ENCODE results near the gene CSNK2A3. TPM values are rescaled to one million over a fixed set of nuclear protein-coding genes. Genes with fewer than 3 reads are reported as not detected.

CSNK2A3 gene
- total RNA-seq, 1 donor from 2014 or later: 1.6 TPM

DNA sequence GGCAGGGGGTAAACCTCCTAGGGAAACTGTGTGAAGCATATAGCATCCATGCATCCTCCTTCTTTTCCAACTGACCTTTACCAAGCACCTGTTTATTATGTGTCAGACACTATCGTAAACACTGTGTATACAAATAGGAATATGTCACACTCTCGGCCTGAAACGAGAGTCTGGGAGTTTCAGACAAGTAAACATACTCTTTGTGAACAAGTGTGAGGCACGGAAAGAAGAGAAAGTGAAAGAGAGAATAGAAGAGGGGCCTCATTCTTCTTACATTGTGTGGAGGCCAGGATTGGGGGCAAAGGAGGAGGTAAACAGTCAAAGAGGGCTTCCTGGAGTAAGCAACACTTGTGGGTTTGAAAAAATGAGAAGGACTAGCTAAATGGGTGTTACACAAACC lies 16.4 kb downstream of the CSNK2A3 start:
- no peak for DNase-seq (ENCODE audit: low spot score)

- no peak for DNase-seq (ENCODE audit: low spot score)
These were observed 18.0 kb downstream of the CSNK2A3 start for GRCh38 chr11:11335043-11335442.

GRCh38 chr11:11334607-11335006 lies 18.4 kb downstream of the CSNK2A3 start:
- DNase-seq (ENCODE audit: low spot score): no peak

DNA sequence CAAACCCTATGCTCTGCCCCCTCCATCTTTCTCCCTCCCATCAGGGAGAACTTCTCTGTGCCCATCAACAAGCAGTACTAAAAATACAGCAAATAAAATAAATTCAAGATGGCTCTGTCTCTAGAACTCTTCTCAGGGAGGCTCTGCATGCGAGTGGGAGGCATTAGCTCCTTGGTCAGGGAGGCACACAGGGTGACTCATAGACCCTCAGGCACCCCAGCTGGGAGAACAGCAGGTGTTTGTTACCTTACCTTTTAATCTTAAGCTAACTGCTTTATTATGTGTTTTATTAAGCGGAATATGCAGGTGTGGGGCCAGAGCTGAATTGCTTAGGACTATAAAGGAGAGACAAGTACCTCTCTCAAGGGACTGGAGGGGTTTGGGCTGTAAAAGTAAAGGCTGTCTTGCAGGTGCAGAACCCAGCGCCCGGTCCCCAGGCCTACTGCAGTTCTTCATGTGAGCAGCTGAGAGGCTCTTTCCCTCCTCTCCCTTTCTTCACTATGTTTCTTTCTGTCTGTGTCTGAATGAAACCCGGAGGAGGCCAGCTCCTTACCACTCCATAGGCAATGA lies 20.8 kb downstream of the CSNK2A3 start:
- no peak for DNase-seq (ENCODE audit: low spot score)

GRCh38 chr11:11329062-11329806 lies 23.8 kb downstream of the CSNK2A3 start:
- no peak for DNase-seq (ENCODE audit: low spot score)

- DNase-seq (ENCODE audit: low spot score): no peak
These were observed 29.0 kb downstream of the CSNK2A3 start for GRCh38 chr11:11324090-11324489.

DNA sequence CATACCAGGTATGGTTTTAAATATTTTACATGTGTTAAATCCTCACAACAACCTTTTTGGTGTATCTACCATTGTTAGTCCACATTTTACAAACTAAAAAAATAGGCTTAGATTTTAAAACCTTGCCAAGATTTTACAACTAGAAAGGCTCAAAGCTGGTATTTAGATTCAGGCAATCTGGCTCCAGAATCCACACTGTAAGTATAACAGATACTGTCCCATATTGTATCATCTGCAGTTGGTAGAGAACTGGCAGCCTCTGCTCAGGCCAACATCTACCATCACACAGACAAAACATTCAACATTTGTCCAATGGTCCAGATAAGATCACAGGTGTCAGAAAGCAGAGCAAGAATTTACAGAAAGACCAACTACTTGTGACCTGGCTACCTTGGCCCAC lies 30.9 kb downstream of the CSNK2A3 start:
- no peak for DNase-seq (ENCODE audit: low spot score)

DNA sequence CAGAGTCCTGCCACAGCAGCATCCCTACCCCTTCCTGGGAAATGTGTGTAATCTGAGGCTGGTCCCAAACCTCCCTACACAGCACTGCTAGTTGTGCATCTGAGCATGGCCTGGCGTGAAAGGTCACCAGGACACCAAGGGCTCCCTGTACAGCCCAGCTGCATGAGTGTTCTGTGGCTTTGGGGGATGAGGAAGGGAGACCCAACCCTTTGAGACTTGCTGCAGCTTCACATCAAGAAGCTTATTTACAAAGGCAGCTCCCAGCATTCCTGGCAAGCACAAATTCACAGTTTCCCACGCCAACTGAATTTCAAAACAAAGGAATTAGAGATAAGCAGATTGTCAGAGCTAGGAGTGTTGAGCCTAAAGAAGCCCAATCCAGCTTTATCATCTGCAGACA lies 32.2 kb downstream of the CSNK2A3 start:
- no peak for DNase-seq (ENCODE audit: low spot score)

- no peak for DNase-seq (ENCODE audit: low spot score)
These were observed 34.1 kb downstream of the CSNK2A3 start for GRCh38 chr11:11318961-11319360.

- DNase-seq (ENCODE audit: low spot score): no peak
These were observed 34.6 kb downstream of the CSNK2A3 start for GRCh38 chr11:11318461-11318860.

- DNase-seq (ENCODE audit: low spot score): no peak
These were observed 36.3 kb downstream of the CSNK2A3 start for GRCh38 chr11:11316651-11317230.

DNA sequence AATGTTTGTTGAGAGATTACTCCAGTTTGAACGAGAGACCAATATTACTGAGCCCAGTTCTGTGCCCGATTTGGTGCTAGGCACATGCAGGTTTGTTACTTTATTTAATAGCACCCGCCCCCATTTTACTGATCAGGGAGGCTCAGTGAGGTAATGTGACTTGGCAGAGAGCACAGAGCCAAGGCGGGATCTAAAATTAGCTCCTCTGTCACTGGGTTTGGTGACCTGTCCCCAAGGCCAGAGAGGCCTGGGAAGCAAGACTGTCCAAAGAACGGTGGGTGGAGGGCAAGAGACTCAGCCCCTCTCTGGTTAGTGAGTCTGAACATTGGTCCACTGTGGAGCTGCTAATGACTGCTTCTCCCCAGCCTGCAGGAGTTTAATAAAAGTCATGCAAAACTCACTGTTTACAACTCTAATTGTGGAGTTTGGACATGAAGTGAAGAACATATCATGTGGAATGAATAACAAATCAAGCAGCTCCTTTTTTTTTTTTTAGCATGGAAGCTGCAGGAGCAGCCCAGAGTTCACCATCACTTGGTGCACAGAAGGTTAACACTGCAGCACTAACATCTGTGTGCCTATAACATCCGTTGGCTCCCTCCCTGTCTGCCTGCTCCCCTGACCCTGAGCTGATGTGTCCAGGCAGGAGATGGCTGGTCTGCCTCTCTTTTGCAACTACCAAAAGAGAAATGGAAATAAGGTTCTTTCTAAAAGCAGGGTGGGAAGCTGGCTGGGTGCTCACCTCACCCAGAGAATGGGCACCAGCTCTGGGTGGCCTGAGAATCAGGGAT lies 39.0 kb downstream of the CSNK2A3 start:
- DNase-seq (ENCODE audit: low spot score): no peak

- DNase-seq (ENCODE audit: low spot score): peak; percentile 34
These were observed 39.6 kb downstream of the CSNK2A3 start for GRCh38 chr11:11313426-11313825.

DNA sequence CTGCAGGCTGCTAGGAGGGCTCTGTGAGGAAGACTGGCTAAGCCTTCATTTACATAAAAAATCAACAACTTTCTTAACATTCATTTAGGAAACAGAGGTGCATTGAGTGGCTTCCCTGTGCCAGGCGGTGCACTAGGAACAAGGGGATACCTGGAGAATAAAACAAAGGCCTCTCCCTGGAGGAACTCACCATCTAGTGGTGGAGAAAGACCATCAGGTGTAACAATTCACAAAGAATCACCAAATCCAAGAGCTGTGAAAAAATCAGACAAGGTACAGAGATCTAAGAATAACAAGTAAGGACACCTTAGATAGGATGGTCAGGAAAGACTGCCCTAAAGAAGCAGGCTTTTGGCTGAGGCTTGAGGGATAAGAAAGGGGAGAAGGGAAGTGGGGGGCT lies 40.3 kb downstream of the CSNK2A3 start:
- no peak for DNase-seq (ENCODE audit: low spot score)

DNA sequence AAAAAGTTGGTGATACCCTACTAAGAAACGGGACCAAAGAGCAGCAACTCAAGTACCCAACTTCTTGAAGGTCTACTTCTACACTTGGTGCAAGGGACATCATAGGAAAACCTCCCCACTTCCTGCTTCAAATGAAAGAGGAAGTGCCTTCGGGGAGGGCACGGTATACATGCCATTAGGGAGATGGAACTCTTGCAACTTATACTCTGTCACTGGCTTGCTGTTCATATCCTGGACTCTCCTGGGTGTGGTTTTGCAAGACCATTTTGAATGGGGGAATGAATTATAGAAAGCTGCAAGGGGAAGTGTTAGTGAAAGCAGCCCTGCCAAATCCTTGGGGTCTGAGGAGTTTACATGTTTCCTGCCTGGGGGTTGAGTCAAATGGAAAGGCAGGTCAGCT lies 41.9 kb downstream of the CSNK2A3 start:
- DNase-seq (ENCODE audit: low spot score): no peak

DNA sequence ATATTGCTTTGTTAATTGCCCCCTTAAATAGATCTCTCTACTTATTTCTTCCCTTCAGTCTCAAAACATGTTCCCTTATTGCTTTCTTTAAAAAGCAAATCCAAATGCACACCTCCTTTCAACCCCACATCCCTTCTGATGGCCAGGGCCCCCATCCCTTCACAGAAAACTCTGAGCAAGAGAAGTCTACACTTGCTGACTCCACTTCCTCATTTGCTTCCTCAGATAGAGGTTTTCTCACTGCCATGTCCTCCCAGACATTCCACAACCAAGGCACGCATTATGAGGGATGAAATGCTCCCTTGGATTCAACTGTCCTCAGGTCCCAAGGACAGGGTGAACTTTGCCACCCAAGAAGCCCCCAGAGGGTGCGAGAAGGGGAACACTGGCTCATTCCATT lies 43.1 kb downstream of the CSNK2A3 start:
- DNase-seq (ENCODE audit: low spot score): no peak

DNA sequence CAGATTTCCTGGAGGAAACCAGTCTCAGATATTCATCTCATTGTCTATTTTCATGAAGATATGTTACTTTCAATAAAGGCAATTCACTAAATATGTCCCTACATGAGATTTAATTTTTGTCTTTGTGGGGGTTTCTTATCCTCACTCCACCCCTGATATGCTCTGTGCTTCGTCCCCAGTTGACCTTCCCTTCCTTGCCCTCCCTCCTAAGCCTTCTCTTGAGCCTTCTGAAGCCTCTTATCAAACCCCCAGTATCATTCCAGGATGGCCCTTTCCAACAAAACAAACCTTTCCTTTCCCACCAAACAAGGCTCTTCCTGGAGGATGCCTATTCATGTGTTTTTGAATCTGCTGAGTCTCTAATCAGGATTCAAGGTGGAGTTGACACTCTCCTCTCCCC lies 44.8 kb downstream of the CSNK2A3 start:
- DNase-seq (ENCODE audit: low spot score): no peak

DNA sequence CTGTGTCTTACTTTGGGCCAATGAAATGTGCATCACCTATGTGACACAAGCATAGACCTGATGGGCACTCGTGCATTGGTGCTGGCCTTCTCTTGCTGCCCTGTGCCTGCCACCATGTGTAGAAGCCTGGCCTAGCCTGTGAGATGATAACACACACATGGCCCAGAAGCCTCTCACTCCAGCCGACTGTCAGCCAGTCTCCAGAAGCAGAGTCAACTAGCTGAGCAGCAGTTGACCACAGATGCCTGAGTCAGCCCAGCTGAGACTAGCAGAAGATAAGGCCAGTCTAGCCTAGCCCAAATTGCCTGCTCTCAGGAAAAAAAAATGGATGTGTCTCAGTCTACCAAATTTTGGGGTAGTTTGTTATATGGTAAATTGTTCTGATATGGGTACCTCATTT lies 46.2 kb downstream of the CSNK2A3 start:
- no peak for DNase-seq (ENCODE audit: low spot score)

DNA sequence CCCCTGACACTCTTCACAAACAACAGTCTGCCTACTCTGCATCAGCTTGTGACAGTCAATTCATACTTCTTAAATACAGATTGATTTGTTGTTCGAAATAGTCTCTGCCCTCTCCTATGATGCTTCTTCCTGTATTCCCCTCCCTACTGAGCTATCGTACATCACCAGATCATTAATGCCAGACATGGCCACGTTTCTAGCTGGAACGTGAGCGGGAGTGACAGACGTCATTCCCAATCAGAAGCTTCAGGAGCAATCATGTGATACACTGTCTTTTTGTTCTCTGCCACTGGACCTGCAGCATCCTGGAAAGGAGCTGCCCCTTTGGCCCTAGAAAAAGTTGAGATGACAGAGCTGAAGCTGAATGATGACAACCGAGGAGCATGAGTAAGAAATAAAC lies 48.5 kb downstream of the CSNK2A3 start:
- DNase-seq (ENCODE audit: low spot score): no peak

DNA sequence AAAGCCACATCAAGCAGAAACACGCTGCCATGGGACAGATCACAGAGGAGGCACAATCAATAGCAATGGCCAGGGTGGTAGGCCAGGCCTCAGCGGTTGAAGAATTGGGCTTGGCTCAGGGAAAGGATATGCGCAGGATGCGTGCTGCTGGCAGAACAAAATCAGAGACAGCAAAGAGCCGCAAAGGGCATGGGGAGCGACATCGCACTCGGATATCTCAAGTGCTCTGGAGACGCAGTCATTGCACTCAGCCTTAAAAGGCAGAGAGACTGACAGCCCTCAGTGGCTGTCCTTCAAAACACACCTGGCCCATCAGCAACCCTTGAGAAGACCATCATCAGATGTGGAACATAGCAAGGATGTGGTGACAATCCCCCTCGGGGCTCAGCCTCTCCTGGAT lies 50.5 kb downstream of the CSNK2A3 start:
- DNase-seq (ENCODE audit: low spot score): no peak
